HepG2 (cell line): ENCODE results near the gene TBX6.
A peak's percentile ranks its signal among the peaks of the same experiment; 100 is the strongest.

ENCODE experiments used
- MYC ChIP-seq: sonication (generic); formaldehyde crosslinking; IDR thresholded peaks from 2 replicates; pipeline ENCODE4 v1.9.0; 2021; ENCODE audit warnings: missing genetic modification reagents, borderline replicate concordance
- SALL1 ChIP-seq: sonication (generic); formaldehyde crosslinking; IDR thresholded peaks from 2 replicates; pipeline ENCODE4 v1.8.0; 2022; ENCODE audit warnings: mild to moderate bottlenecking, missing genetic modification reagents
- ZNF274 ChIP-seq: sonication (generic); formaldehyde crosslinking; IDR thresholded peaks from 2 replicates; pipeline ENCODE4 v1.5.1; 2020; ENCODE audit warnings: mild to moderate bottlenecking, missing genetic modification reagents
- ZNF441 ChIP-seq: sonication (generic); formaldehyde crosslinking; IDR thresholded peaks from 2 replicates; pipeline ENCODE4 v1.7.0; 2021; ENCODE audit warnings: missing genetic modification reagents, borderline replicate concordance
- ZNF510 ChIP-seq: sonication (generic); formaldehyde crosslinking; IDR thresholded peaks from 2 replicates; pipeline ENCODE4 v1.4.0; 2020; ENCODE audit warnings: low read depth, mild to moderate bottlenecking, missing genetic modification reagents
- ZNF615 ChIP-seq: sonication (generic); formaldehyde crosslinking; IDR thresholded peaks from 2 replicates; pipeline ENCODE4 v1.5.0; 2020; ENCODE audit warnings: mild to moderate bottlenecking, missing genetic modification reagents, borderline replicate concordance
- ZNF766 ChIP-seq: sonication (generic); formaldehyde crosslinking; IDR thresholded peaks from 2 replicates; pipeline ENCODE4 v1.5.0; 2020; ENCODE audit warnings: missing genetic modification reagents, borderline replicate concordance
- TF ChIP-seq, protein P1 (sequence below): sonication (generic); formaldehyde crosslinking; IDR thresholded peaks from 2 replicates; pipeline ENCODE4 v1.5.0; 2020; ENCODE audit warnings: missing genetic modification reagents

DNA sequence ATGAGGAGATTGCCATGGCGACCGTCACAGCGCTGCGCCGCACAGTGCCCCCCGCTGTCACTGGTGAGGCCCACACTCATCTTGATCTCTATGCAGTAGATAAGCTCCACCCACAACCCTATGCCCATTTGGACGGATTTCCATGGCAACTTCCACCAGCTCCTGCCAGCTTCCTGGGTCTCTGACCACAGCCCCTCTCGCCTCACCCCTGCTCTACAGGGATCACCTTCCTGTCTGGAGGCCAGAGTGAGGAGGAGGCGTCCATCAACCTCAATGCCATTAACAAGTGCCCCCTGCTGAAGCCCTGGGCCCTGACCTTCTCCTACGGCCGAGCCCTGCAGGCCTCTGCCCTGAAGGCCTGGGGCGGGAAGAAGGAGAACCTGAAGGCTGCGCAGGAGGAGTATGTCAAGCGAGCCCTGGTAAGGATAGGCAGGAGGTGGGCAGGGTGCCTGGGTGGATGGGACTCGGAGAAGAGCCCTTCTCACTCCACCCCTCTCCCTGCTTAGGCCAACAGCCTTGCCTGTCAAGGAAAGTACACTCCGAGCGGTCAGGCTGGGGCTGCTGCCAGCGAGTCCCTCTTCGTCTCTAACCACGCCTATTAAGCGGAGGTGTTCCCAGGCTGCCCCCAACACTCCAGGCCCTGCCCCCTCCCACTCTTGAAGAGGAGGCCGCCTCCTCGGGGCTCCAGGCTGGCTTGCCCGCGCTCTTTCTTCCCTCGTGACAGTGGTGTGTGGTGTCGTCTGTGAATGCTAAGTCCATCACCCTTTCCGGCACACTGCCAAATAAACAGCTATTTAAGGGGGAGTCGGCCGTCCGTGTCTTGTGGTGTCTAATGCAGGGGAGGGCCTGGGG is 21.9 kb downstream of the TBX6 start:
- TF ChIP-seq MYC (CRISPR knock-in tag) (0 out of 2 replicates have a peak, but pooled peaks have one; percentile 16), ZNF766 (no peak), ZNF615 (CRISPR knock-in tag) (no peak), ZNF510 (CRISPR knock-in tag) (no peak), SALL1 (CRISPR knock-in tag) (no peak), ZNF274 (CRISPR knock-in tag) (no peak), ZNF441 (CRISPR knock-in tag) (no peak)
- TF ChIP-seq, protein P1, sequence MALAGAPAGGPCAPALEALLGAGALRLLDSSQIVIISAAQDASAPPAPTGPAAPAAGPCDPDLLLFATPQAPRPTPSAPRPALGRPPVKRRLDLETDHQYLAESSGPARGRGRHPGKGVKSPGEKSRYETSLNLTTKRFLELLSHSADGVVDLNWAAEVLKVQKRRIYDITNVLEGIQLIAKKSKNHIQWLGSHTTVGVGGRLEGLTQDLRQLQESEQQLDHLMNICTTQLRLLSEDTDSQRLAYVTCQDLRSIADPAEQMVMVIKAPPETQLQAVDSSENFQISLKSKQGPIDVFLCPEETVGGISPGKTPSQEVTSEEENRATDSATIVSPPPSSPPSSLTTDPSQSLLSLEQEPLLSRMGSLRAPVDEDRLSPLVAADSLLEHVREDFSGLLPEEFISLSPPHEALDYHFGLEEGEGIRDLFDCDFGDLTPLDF (CRISPR knock-in tag) = no peak
